Measurements from ENCODE around the gene COL4A3.
A peak's percentile ranks its signal among the peaks of the same experiment; 100 is the strongest.

COL4A3 gene

DNA sequence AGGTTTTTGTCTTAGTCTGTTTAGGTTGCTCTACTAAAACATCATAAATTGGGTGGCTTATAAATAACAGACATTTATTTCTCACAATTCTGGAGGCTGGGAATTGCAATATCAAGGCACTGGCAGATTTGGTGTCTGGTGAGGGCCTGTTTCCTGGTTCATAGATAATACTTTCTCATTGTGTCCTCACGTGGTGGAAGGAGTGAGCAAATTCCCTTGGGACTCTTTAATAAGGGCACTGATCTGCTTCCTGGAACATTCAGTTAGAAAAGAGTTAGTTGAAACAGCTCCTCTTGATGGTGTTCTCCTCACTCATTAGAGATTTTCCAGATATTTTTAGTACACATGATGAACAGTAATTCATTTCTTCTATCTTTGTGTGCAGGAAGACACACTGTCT is 22.3 kb downstream of the COL4A3 start:
- Histone ChIP-seq H3K36me3 (ENCODE audit: control insufficient read depth, insufficient read depth, low read length) (no peaks in the 10 kb centered on the region), H3K27me3 (replicated peaks; ENCODE audit: control insufficient read depth, insufficient read depth, low read length) (no peaks in the 10 kb centered on the region), H3K4me3 (replicated peaks; ENCODE audit: low read depth, low read length) (no peak overlapping the region)
- no peak for DNase-seq (ENCODE audit: extremely low read depth, insufficient read length)
- no peak for TF ChIP-seq CTCF (IDR thresholded peaks at IDR 0.05; ENCODE audit: insufficient read depth, low read length, poor library complexity, severe bottlenecking)

- H3K4me3 ChIP-seq (replicated peaks; ENCODE audit: low read depth, low read length) = no peak overlapping the region
- peak; percentile 22 for DNase-seq (ENCODE audit: extremely low read depth, insufficient read length)
- TF ChIP-seq CTCF (IDR thresholded peaks at IDR 0.05; ENCODE audit: insufficient read depth, low read length, poor library complexity, severe bottlenecking) = no peak
Measured at GRCh38 chr2:227188292-227188691, 23.9 kb downstream of the COL4A3 start.

DNA sequence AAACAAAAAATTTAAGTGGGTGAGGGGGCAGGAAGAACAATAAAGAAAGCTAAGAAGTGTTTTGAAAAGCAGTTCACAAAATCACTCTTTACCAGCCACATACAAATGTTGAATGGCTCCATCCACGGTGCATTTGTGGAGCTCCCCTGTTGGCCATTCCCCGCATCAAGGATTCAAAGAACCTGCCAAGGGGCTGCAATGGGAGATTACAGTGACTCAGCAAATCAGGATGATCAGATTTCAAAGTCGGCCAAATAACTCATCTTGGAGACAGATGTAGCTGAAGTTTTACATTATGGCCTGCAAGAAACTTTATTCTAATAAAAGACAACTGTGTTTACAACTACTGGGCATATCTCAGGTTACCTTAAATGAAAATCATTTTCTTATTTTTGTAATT is 26.9 kb downstream of the COL4A3 start:
- Histone ChIP-seq H3K36me3 (ENCODE audit: control insufficient read depth, insufficient read depth, low read length) (no peaks in the 10 kb centered on the region), H3K4me3 (replicated peaks; ENCODE audit: low read depth, low read length) (no peak overlapping the region), H3K27me3 (replicated peaks; ENCODE audit: control insufficient read depth, insufficient read depth, low read length) (no peaks in the 10 kb centered on the region)
- no peak for DNase-seq (ENCODE audit: extremely low read depth, insufficient read length)
- TF ChIP-seq CTCF (IDR thresholded peaks at IDR 0.05; ENCODE audit: insufficient read depth, low read length, poor library complexity, severe bottlenecking) = no peak

More at GRCh38 chr2:227188292-227188691, 23.9 kb downstream of the COL4A3 start:
- no peaks in the 10 kb centered on the region for H3K27me3 ChIP-seq (replicated peaks; ENCODE audit: control insufficient read depth, insufficient read depth, low read length)
- no peaks in the 10 kb centered on the region for H3K36me3 ChIP-seq (ENCODE audit: control insufficient read depth, insufficient read depth, low read length)

DNA sequence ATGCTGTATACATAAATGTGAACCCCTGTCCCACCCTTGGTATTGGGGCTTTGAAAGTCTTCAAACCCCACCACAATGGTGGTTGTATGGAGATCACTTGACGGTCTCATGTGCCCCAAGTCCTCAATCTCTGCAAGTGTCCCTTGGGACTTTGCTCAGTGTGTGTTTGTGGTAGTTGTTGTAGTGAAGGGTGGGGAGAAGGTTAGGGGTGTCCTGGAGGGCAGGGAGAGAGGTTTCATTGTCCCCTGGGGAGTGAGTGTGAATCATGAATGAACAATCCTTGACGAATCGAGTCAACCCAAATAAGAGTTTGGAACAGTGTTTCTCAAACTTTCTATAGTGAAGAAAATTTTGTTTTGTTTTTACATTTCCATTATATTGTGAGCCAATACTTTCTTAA is 28.1 kb downstream of the COL4A3 start:
- Histone ChIP-seq H3K36me3 (ENCODE audit: control insufficient read depth, insufficient read depth, low read length) (no peaks in the 10 kb centered on the region), H3K4me3 (replicated peaks; ENCODE audit: low read depth, low read length) (no peak overlapping the region), H3K27me3 (replicated peaks; ENCODE audit: control insufficient read depth, insufficient read depth, low read length) (no peaks in the 10 kb centered on the region)
- DNase-seq (ENCODE audit: extremely low read depth, insufficient read length) = no peak
- no peak for TF ChIP-seq CTCF (IDR thresholded peaks at IDR 0.05; ENCODE audit: insufficient read depth, low read length, poor library complexity, severe bottlenecking)

DNA sequence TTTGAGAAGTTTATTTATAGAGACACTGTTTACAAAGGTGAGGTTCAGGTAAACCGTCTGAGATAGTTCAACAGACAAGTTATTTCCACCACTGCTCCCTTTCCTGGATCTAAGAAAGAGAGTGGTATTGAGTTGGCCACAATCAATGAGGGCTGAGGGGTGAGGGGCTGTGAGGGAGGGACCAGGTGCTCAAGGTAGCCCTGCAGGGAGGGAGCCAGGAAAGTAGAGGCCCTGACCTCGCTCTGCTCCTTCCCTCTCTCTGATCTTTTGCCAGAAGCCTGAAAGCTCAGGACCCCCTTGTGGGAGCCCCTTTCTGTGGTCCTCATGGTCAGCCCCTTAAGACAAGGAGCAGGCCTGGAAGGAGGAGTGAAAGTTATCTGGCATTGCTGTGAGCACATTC is 29.8 kb downstream of the COL4A3 start:
- TF ChIP-seq CTCF (IDR thresholded peaks at IDR 0.05; ENCODE audit: insufficient read depth, low read length, poor library complexity, severe bottlenecking) = no peak
- no peak for DNase-seq (ENCODE audit: extremely low read depth, insufficient read length)
- no peak overlapping the region for H3K4me3 ChIP-seq (replicated peaks; ENCODE audit: low read depth, low read length)
- no peaks in the 10 kb centered on the region for H3K27me3 ChIP-seq (replicated peaks; ENCODE audit: control insufficient read depth, insufficient read depth, low read length)
- no peaks in the 10 kb centered on the region for H3K36me3 ChIP-seq (ENCODE audit: control insufficient read depth, insufficient read depth, low read length)

- Histone ChIP-seq H3K36me3 (ENCODE audit: control insufficient read depth, insufficient read depth, low read length) (no peaks in the 10 kb centered on the region), H3K27me3 (replicated peaks; ENCODE audit: control insufficient read depth, insufficient read depth, low read length) (no peaks in the 10 kb centered on the region), H3K4me3 (replicated peaks; ENCODE audit: low read depth, low read length) (no peak overlapping the region)
- no peak for TF ChIP-seq CTCF (IDR thresholded peaks at IDR 0.05; ENCODE audit: insufficient read depth, low read length, poor library complexity, severe bottlenecking)
- no peak for DNase-seq (ENCODE audit: extremely low read depth, insufficient read length)
Measured at GRCh38 chr2:227198866-227199265, 34.4 kb downstream of the COL4A3 start.
